Neuronal stem cell (in vitro differentiated cells): ENCODE data around the gene BICD1.

Experiments
- DNase-seq: peaks from one replicate; pipeline ENCODE4 v3.0.0-alpha.2; 2013; ENCODE audit warnings: low spot score
- H2AFZ ChIP-seq: one replicate; pipeline ENCODE4 v1.6.1; 2013; ENCODE audit warnings: mild to moderate bottlenecking, low read length, inconsistent platforms
- H2AK5ac ChIP-seq: 2 replicates; pipeline ENCODE4 v1.6.1; 2013; ENCODE audit warnings: low read depth, mild to moderate bottlenecking, inconsistent platforms, low read length, moderate library complexity, mixed read lengths
- H2BK120ac ChIP-seq: 2 replicates; pipeline ENCODE4 v1.6.1; 2013; ENCODE audit warnings: low read depth, mild to moderate bottlenecking, inconsistent platforms, low read length, moderate library complexity, mixed read lengths
- H2BK12ac ChIP-seq: one replicate; pipeline ENCODE4 v1.6.1; 2013; ENCODE audit warnings: low read length, inconsistent platforms
- H2BK15ac ChIP-seq: 2 replicates; pipeline ENCODE4 v1.6.1; 2013; ENCODE audit warnings: mild to moderate bottlenecking, low read length, inconsistent platforms, mixed read lengths
- H2BK5ac ChIP-seq: one replicate; pipeline ENCODE4 v1.6.1; 2013; ENCODE audit warnings: inconsistent platforms, mild to moderate bottlenecking, low read length, moderate library complexity
- H3K14ac ChIP-seq: one replicate; pipeline ENCODE4 v1.6.1; 2013; ENCODE audit warnings: low read length, inconsistent platforms
- H3K18ac ChIP-seq: 2 replicates; pipeline ENCODE4 v1.6.1; 2013; ENCODE audit warnings: low read length, inconsistent platforms
- H3K23ac ChIP-seq: 2 replicates; pipeline ENCODE4 v1.6.1; 2013; ENCODE audit warnings: low read depth, mild to moderate bottlenecking, mixed read lengths, low read length, inconsistent platforms; ENCODE audit not compliant: poor library complexity
- H3K27ac ChIP-seq: replicated peaks from 3 replicates; pipeline ENCODE4 v1.5.1; 2013; ENCODE audit warnings: low read length, inconsistent platforms
- H3K27me3 ChIP-seq, 3 experiments: 2 replicates each; pipeline ENCODE4 v1.6.1; 2013; ENCODE audit warnings: low read length in 3 of 3, mild to moderate bottlenecking in 2 of 3, inconsistent platforms in 1 of 3, low read depth in 1 of 3, mixed read lengths in 1 of 3, moderate library complexity in 1 of 3; ENCODE audit not compliant: control insufficient read depth in 3 of 3, insufficient read depth in 3 of 3
- H3K36me3 ChIP-seq, 2 donors: replicated peaks in 1 of 2; 2 replicates each; pipeline ENCODE4 v1.6.1; 2013; ENCODE audit warnings: low read length in 2 of 2; ENCODE audit not compliant: control insufficient read depth in 2 of 2, insufficient read depth in 2 of 2
- H3K4ac ChIP-seq: 2 replicates; pipeline ENCODE4 v1.6.1; 2013; ENCODE audit warnings: inconsistent platforms, mild to moderate bottlenecking, low read length, moderate library complexity
- H3K4me1 ChIP-seq, 2 donors: 1 replicate in 1 of 2; 2 replicates in 1 of 2; pipeline ENCODE4 v1.6.1; 2013; ENCODE audit warnings: low read length in 2 of 2, low read depth in 1 of 2; ENCODE audit not compliant: control insufficient read depth in 2 of 2, insufficient read depth in 1 of 2
- H3K4me2 ChIP-seq: one replicate; pipeline ENCODE4 v1.6.1; 2013; ENCODE audit warnings: mild to moderate bottlenecking, low read length, inconsistent platforms; ENCODE audit not compliant: insufficient read depth, poor library complexity, severe bottlenecking
- H3K4me3 ChIP-seq, 2 donors: 2 replicates each; pipeline ENCODE4 v1.5.1; 2013; ENCODE audit warnings: low read length in 2 of 2, mild to moderate bottlenecking in 2 of 2, inconsistent platforms in 1 of 2, moderate library complexity in 1 of 2
- H3K79me1 ChIP-seq: one replicate; pipeline ENCODE4 v1.6.1; 2013; ENCODE audit warnings: low read depth, mild to moderate bottlenecking, inconsistent platforms, low read length, moderate library complexity
- H3K9ac ChIP-seq: one replicate; pipeline ENCODE4 v1.6.1; 2013; ENCODE audit warnings: mild to moderate bottlenecking, low read depth, low read length, inconsistent platforms; ENCODE audit not compliant: poor library complexity
- H3K9me3 ChIP-seq, 2 donors: replicated peaks in 1 of 2; 2 replicates each; pipeline versions ENCODE3 to v1.6.1; 2013; ENCODE audit warnings: low read length in 2 of 2, mild to moderate bottlenecking in 2 of 2, inconsistent platforms in 1 of 2, low read depth in 1 of 2, mixed read lengths in 1 of 2, moderate library complexity in 1 of 2; ENCODE audit not compliant: control insufficient read depth in 2 of 2, insufficient read depth in 1 of 2
- H4K8ac ChIP-seq: one replicate; pipeline ENCODE4 v1.6.1; 2013; ENCODE audit warnings: low read depth, mild to moderate bottlenecking, inconsistent platforms, low read length, moderate library complexity
- H4K91ac ChIP-seq: one replicate; pipeline ENCODE4 v1.6.1; 2013; ENCODE audit warnings: low read length, low read depth, mild to moderate bottlenecking, inconsistent platforms; ENCODE audit not compliant: poor library complexity
- WGBS, 2 donors: extraction: QIAGEN DNeasy Blood & Tissue Kit; methylation state at CpG; one replicate each; pipeline ENCODE4 v1.1.7; 2013; ENCODE audit warnings: missing lambda C conversion rate in 2 of 2, mixed read lengths in 1 of 2; ENCODE audit not compliant: insufficient read length in 2 of 2, insufficient replicate concordance in 1 of 2; ENCODE audit errors: extremely low coverage in 2 of 2; 5-methylcytosine and 5-hydroxymethylcytosine counted together

Gene BICD1

GRCh38 chr12:32072102-32072501, 34.5 kb upstream of the BICD1 start:
- DNase-seq: no peak
- Histone ChIP-seq H3K14ac (no peak overlapping the region), H3K4me3 (no peak overlapping the region), H4K8ac (no peak overlapping the region), H2BK12ac (no peak overlapping the region), H3K4me2 (no peak overlapping the region), H4K91ac (no peak overlapping the region), H3K27me3 (no peaks in the 10 kb centered on the region), H3K9me3 (peaks cover 5% of the 10 kb centered on the region in 2 donors), H3K9ac (no peak overlapping the region), H3K4me1 (no peaks in the 10 kb centered on the region), H3K79me1 (no peaks in the 10 kb centered on the region), H2BK5ac (no peak overlapping the region), H3K18ac (no peak overlapping the region), H3K23ac (no peak overlapping the region), H3K36me3 (no peaks in the 10 kb centered on the region), H2BK15ac (no peak overlapping the region), H2BK120ac (no peak overlapping the region), H2AFZ (no peak overlapping the region), H2AK5ac (no peak overlapping the region), H3K27ac (no peak overlapping the region), H3K4ac (no peak overlapping the region)
- no CpG with 5 or more reads among the region's 6 CpGs for WGBS, 2 donors

GRCh38 chr12:32074432-32074831, 32.2 kb upstream of the BICD1 start:
- no peak overlapping the region for H2AK5ac ChIP-seq
- no peak overlapping the region for H3K9ac ChIP-seq
- no peak overlapping the region for H3K27ac ChIP-seq
- no peak overlapping the region for H2BK120ac ChIP-seq
- no peak overlapping the region for H4K91ac ChIP-seq
- DNase-seq: no peak
- H3K14ac ChIP-seq: no peak overlapping the region
- H3K23ac ChIP-seq: no peak overlapping the region
- no peaks in the 10 kb centered on the region for H3K79me1 ChIP-seq
- no peaks in the 10 kb centered on the region for H3K4me1 ChIP-seq
- H2AFZ ChIP-seq: no peak overlapping the region
- H2BK5ac ChIP-seq: no peak overlapping the region
- no peak overlapping the region for H3K4me3 ChIP-seq
- no peak overlapping the region for H2BK15ac ChIP-seq
- H2BK12ac ChIP-seq: no peak overlapping the region
- no peak overlapping the region for H4K8ac ChIP-seq
- H3K4ac ChIP-seq: no peak overlapping the region
- H3K4me2 ChIP-seq: no peak overlapping the region
- peaks cover 0 to 2% (median 0%) of the 10 kb centered on the region in 3 experiments for H3K27me3 ChIP-seq
- H3K18ac ChIP-seq: no peak overlapping the region
- H3K9me3 ChIP-seq: peaks cover 5% of the 10 kb centered on the region in 2 donors
- H3K36me3 ChIP-seq: no peaks in the 10 kb centered on the region

GRCh38 chr12:32076941-32077340, 29.7 kb upstream of the BICD1 start:
- Histone ChIP-seq H3K36me3 (no peaks in the 10 kb centered on the region), H2AK5ac (no peak overlapping the region)

GRCh38 chr12:32080435-32080834, 26.2 kb upstream of the BICD1 start:
- peaks cover 0 to 2% (median 0%) of the 10 kb centered on the region in 3 experiments for H3K27me3 ChIP-seq
- H3K9me3 ChIP-seq: no peaks in the 10 kb centered on the region
- no peak overlapping the region for H3K18ac ChIP-seq
- H2BK5ac ChIP-seq: no peak overlapping the region
- no peak overlapping the region for H4K91ac ChIP-seq
- H3K14ac ChIP-seq: no peak overlapping the region
- no peak overlapping the region for H2BK15ac ChIP-seq
- H3K36me3 ChIP-seq: no peaks in the 10 kb centered on the region
- H3K4ac ChIP-seq: no peak overlapping the region
- no peak overlapping the region for H3K27ac ChIP-seq
- H3K4me2 ChIP-seq: no peak overlapping the region
- H3K79me1 ChIP-seq: no peaks in the 10 kb centered on the region
- H3K4me3 ChIP-seq: no peak overlapping the region
- no peak overlapping the region for H2AK5ac ChIP-seq
- H3K9ac ChIP-seq: no peak overlapping the region
- H2BK12ac ChIP-seq: no peak overlapping the region
- H2BK120ac ChIP-seq: no peak overlapping the region
- DNase-seq: no peak
- no CpG with 5 or more reads among the region's 3 CpGs for WGBS, 2 donors
- H3K4me1 ChIP-seq: no peaks in the 10 kb centered on the region
- no peak overlapping the region for H2AFZ ChIP-seq
- no peak overlapping the region for H3K23ac ChIP-seq
- H4K8ac ChIP-seq: no peak overlapping the region

More at GRCh38 chr12:32076941-32077340, 29.7 kb upstream of the BICD1 start:
- H3K4me3 ChIP-seq: no peak overlapping the region
- no peak overlapping the region for H3K9ac ChIP-seq
- no peak overlapping the region for H3K23ac ChIP-seq
- no peak overlapping the region for H3K18ac ChIP-seq
- H2BK15ac ChIP-seq: no peak overlapping the region
- peaks cover 5% of the 10 kb centered on the region in 2 donors for H3K9me3 ChIP-seq
- H3K4ac ChIP-seq: no peak overlapping the region
- DNase-seq: no peak
- no peak overlapping the region for H2BK5ac ChIP-seq
- H2BK120ac ChIP-seq: no peak overlapping the region
- H3K27ac ChIP-seq: no peak overlapping the region
- H4K91ac ChIP-seq: no peak overlapping the region
- H3K14ac ChIP-seq: no peak overlapping the region
- H3K4me2 ChIP-seq: no peak overlapping the region
- H2BK12ac ChIP-seq: no peak overlapping the region
- H4K8ac ChIP-seq: no peak overlapping the region
- peaks cover 0 to 2% (median 0%) of the 10 kb centered on the region in 3 experiments for H3K27me3 ChIP-seq
- WGBS, 2 donors: no CpG with 5 or more reads among the region's 4 CpGs
- H3K79me1 ChIP-seq: no peaks in the 10 kb centered on the region
- no peak overlapping the region for H2AFZ ChIP-seq
- no peaks in the 10 kb centered on the region for H3K4me1 ChIP-seq
